ENCODE results near the gene EID3.
A peak's percentile ranks its signal among the peaks of the same experiment; 100 is the strongest.
"Not testable (repeated sequence)": the region's sequence is repeated elsewhere in the genome, so short reads cannot be mapped to it uniquely, and the experiment has no call there.

The EID3 gene

GRCh38 chr12:104286516-104287482, 16.7 kb upstream of the EID3 start:
- peak; percentile 98 for DNase-seq (ENCODE audit: low read depth, low spot score)
- peak overlapping the region; percentile 93 for H3K4me3 ChIP-seq (ENCODE audit: low read length)

GRCh38 chr12:104288635-104289274, 14.8 kb upstream of the EID3 start:
- peak overlapping the region; percentile 93 for H3K4me3 ChIP-seq (ENCODE audit: low read length)
- DNase-seq (ENCODE audit: low read depth, low spot score) = peak; percentile 93

- no peak for DNase-seq (ENCODE audit: low read depth, low spot score)
- H3K4me3 ChIP-seq (ENCODE audit: low read length) = no peak overlapping the region
These were observed 13.2 kb upstream of the EID3 start for GRCh38 chr12:104290320-104290719.

GRCh38 chr12:104290855-104291254, 12.7 kb upstream of the EID3 start:
- no peak overlapping the region for H3K4me3 ChIP-seq (ENCODE audit: low read length)

GRCh38 chr12:104291867-104292524, 11.5 kb upstream of the EID3 start:
- DNase-seq (ENCODE audit: low read depth, low spot score) = no peak
- no peak overlapping the region for H3K4me3 ChIP-seq (ENCODE audit: low read length)

More at GRCh38 chr12:104290855-104291254, 12.7 kb upstream of the EID3 start:
- DNase-seq (ENCODE audit: low read depth, low spot score) = no peak

- no peak overlapping the region for H3K4me3 ChIP-seq (ENCODE audit: low read length)
- DNase-seq (ENCODE audit: low read depth, low spot score) = no peak
These were observed 10.4 kb upstream of the EID3 start for GRCh38 chr12:104292872-104293794.

- not testable (repeated sequence) for DNase-seq (ENCODE audit: low read depth, low spot score); H3K4me3 ChIP-seq (ENCODE audit: low read length)
These were observed 9.2 kb upstream of the EID3 start for GRCh38 chr12:104294158-104294859.

GRCh38 chr12:104294927-104295668, 8.4 kb upstream of the EID3 start:
- no peak for DNase-seq (ENCODE audit: low read depth, low spot score)
- H3K4me3 ChIP-seq (ENCODE audit: low read length) = no peak overlapping the region

- H3K4me3 ChIP-seq (ENCODE audit: low read length) = no peak overlapping the region
These were observed 7.6 kb upstream of the EID3 start for GRCh38 chr12:104295954-104296353.

GRCh38 chr12:104296718-104297117, 6.8 kb upstream of the EID3 start:
- H3K4me3 ChIP-seq (ENCODE audit: low read length) = no peak overlapping the region
- no peak for DNase-seq (ENCODE audit: low read depth, low spot score)

More at GRCh38 chr12:104295954-104296353, 7.6 kb upstream of the EID3 start:
- DNase-seq (ENCODE audit: low read depth, low spot score) = no peak

- no peak for DNase-seq (ENCODE audit: low read depth, low spot score)
These were observed 5.9 kb upstream of the EID3 start for GRCh38 chr12:104297477-104298113.

GRCh38 chr12:104299842-104300481, 3.6 kb upstream of the EID3 start:
- no peak for DNase-seq (ENCODE audit: low read depth, low spot score)
- H3K4me3 ChIP-seq (ENCODE audit: low read length) = no peak overlapping the region

More at GRCh38 chr12:104297477-104298113, 5.9 kb upstream of the EID3 start:
- H3K4me3 ChIP-seq (ENCODE audit: low read length) = no peak overlapping the region

GRCh38 chr12:104304261-104305009, 896 bp downstream of the EID3 start:
- no peak for DNase-seq (ENCODE audit: low read depth, low spot score)

GRCh38 chr12:104305349-104305748, 1.8 kb downstream of the EID3 start:
- no peak overlapping the region for H3K4me3 ChIP-seq (ENCODE audit: low read length)
- no peak for DNase-seq (ENCODE audit: low read depth, low spot score)

More at GRCh38 chr12:104304261-104305009, 896 bp downstream of the EID3 start:
- H3K4me3 ChIP-seq (ENCODE audit: low read length) = no peak overlapping the region

GRCh38 chr12:104306376-104306775, 2.8 kb downstream of the EID3 start:
- no peak overlapping the region for H3K4me3 ChIP-seq (ENCODE audit: low read length)

More at GRCh38 chr12:104306376-104306775, 2.8 kb downstream of the EID3 start:
- DNase-seq (ENCODE audit: low read depth, low spot score) = no peak
